Measurements from ENCODE around the gene CABP4. TPM values are rescaled to one million over a fixed set of nuclear protein-coding genes. Genes with fewer than 3 reads are reported as not detected.
A peak's percentile ranks its signal among the peaks of the same experiment; 100 is the strongest.

The CABP4 gene
- total and polyA plus RNA-seq, 10 of the 15 experiments (the other 5 are each of a cell fraction or from before 2014, with no cell fraction given), result 0.04 to 0.41 (median 0.14) TPM; not detected in 2

- Histone ChIP-seq H3K4me3 (no peak overlapping the region), H3K4me1 (ENCODE audit: control insufficient read depth, insufficient read depth, low read length) (peaks cover 45% of the 10 kb centered on the region), H3K4me2 (ENCODE audit: control insufficient read depth, insufficient read depth) (no peak overlapping the region), H3K9ac (ENCODE audit: control insufficient read depth, insufficient read depth, low read length) (no peak overlapping the region), H3K9me3 (replicated peaks; ENCODE audit: control insufficient read depth, insufficient read depth, low read length) (no peaks in the 10 kb centered on the region), H4K20me1 (ENCODE audit: control insufficient read depth, insufficient read depth) (no peaks in the 10 kb centered on the region), H2AFZ (ENCODE audit: control insufficient read depth, low read depth, low read length) (no peak overlapping the region), H3K27ac (ENCODE audit: control insufficient read depth, insufficient read depth) (no peak overlapping the region), H3K79me2 (ENCODE audit: control insufficient read depth, insufficient read depth, low read length) (peaks cover 3% of the 10 kb centered on the region), H3K27me3 (replicated peaks in 1 of 2; ENCODE audit: control insufficient read depth in 2 of 2, insufficient read depth in 2 of 2, low read length in 1 of 2) (peaks cover 0 to 4% of the 10 kb centered on the region in 2 experiments; a peak in 3 of 4 replicates), H3K36me3 (ENCODE audit: control insufficient read depth in 2 of 2, insufficient read depth in 2 of 2, low read length in 1 of 2) (no peaks in the 10 kb centered on the region)
- CTCF ChIA-PET, result interaction anchor here (2.4 kb wide), 1 partner anchor 9 kb away, joined by 12 read pairs; the partner anchor contains the start of gene PPP1CA
- in situ Hi-C loops (cut with MboI), result no loop called here
- no peak for ATAC-seq
- BruUV-seq (replicated peaks), result no TSS peak
- POLR2A ChIA-PET, result interaction anchor here (2.6 to 2.8 kb wide), 2 partner anchors 7 to 10 kb away, joined by 13 to 16 read pairs; partner anchors contain the start of genes PPP1CA and TBC1D10C
- TF ChIP-seq ELK1 (IDR thresholded peaks at IDR 0.05; ENCODE audit: low read depth, low read length), result no peak
- TF ChIP-seq POLR2AphosphoS2 (IDR thresholded peaks at IDR 0.05; ENCODE audit: low read depth, low read length), result 0 out of 2 replicates have a peak, but pooled peaks have one; percentile 53
- DNase-seq (ENCODE audit: low read depth, low spot score), result no peak
- no peak for FAIRE-seq
- intact Hi-C loops (cut with micrococcal nuclease; ENCODE audit: unreplicated experiment), result no loop called here
- 90% methylated on average over 17 of the region's 17 CpGs for WGBS (ENCODE audit: insufficient coverage, insufficient replicate concordance, low lambda C conversion rate, missing lambda C conversion rate)
- SMC1A ChIA-PET (ENCODE audit: uncharacterized antibody, unreplicated experiment), result interaction anchor here (0.8 kb wide), 1 partner anchor 10 kb away, joined by 3 read pairs; no protein-coding TSS in a partner anchor
- RAD21 ChIA-PET (ENCODE audit: unreplicated experiment), result interaction anchor here (1.6 to 3.0 kb wide), 2 partner anchors 10 to 58 kb away, joined by 5 to 12 read pairs; partner anchors contain the start of genes POLD4 and PPP1CA
Observed at GRCh38 chr11:67410984-67411784, 44.0 kb upstream of the CABP4 start.

GRCh38 chr11:67411785-67412152, 43.4 kb upstream of the CABP4 start:
- ATAC-seq, result peak; percentile 22
- Histone ChIP-seq H3K27me3 (replicated peaks in 1 of 2; ENCODE audit: control insufficient read depth in 2 of 2, insufficient read depth in 2 of 2, low read length in 1 of 2) (peaks cover 0 to 5% of the 10 kb centered on the region in 2 experiments; a peak in 3 of 4 replicates), H3K79me2 (ENCODE audit: control insufficient read depth, insufficient read depth, low read length) (peaks cover 3% of the 10 kb centered on the region), H3K27ac (ENCODE audit: control insufficient read depth, insufficient read depth) (no peak overlapping the region), H4K20me1 (ENCODE audit: control insufficient read depth, insufficient read depth) (no peaks in the 10 kb centered on the region), H3K9me3 (replicated peaks; ENCODE audit: control insufficient read depth, insufficient read depth, low read length) (no peaks in the 10 kb centered on the region), H3K36me3 (ENCODE audit: control insufficient read depth in 2 of 2, insufficient read depth in 2 of 2, low read length in 1 of 2) (no peaks in the 10 kb centered on the region), H3K4me1 (ENCODE audit: control insufficient read depth, insufficient read depth, low read length) (peaks cover 41% of the 10 kb centered on the region), H3K4me2 (ENCODE audit: control insufficient read depth, insufficient read depth) (no peak overlapping the region), H3K4me3 (no peak overlapping the region), H3K9ac (ENCODE audit: control insufficient read depth, insufficient read depth, low read length) (no peak overlapping the region), H2AFZ (ENCODE audit: control insufficient read depth, low read depth, low read length) (no peak overlapping the region)
- BruUV-seq (replicated peaks), result no TSS peak
- intact Hi-C loops (cut with micrococcal nuclease; ENCODE audit: unreplicated experiment), result no loop called here
- FAIRE-seq, result peak; percentile 38
- ChIA-PET SMC1A (ENCODE audit: uncharacterized antibody, unreplicated experiment) (interaction anchor here (0.8 to 1.0 kb wide), 2 partner anchors 9 to 11 kb away, joined by 3 read pairs; no protein-coding TSS in a partner anchor), CTCF (interaction anchor here (1.3 to 2.4 kb wide), 2 partner anchors 10 to 25 kb away, joined by 4 to 12 read pairs; partner anchors contain the start of genes PPP1CA and PTPRCAP), POLR2A (interaction anchor here (1.1 to 2.8 kb wide), 4 partner anchors 8 to 54 kb away, joined by 3 to 16 read pairs (median 8); partner anchors contain the start of genes PPP1CA and TBC1D10C), RAD21 (ENCODE audit: unreplicated experiment) (interaction anchor here (1.6 to 3.0 kb wide), 2 partner anchors 10 to 59 kb away, joined by 5 to 12 read pairs; partner anchors contain the start of genes POLD4 and PPP1CA)
- in situ Hi-C loops (cut with MboI), result no loop called here
- DNase-seq (ENCODE audit: low read depth, low spot score), result no peak
- WGBS (ENCODE audit: insufficient coverage, insufficient replicate concordance, low lambda C conversion rate, missing lambda C conversion rate), result 54% methylated on average over 7 of the region's 7 CpGs
- TF ChIP-seq RELB (IDR thresholded peaks at IDR 0.05; ENCODE audit: low read depth) (0 out of 2 replicates have a peak, but pooled peaks have one; percentile 19), SMARCA5 (IDR thresholded peaks at IDR 0.05) (0 out of 2 replicates have a peak, but pooled peaks have one; percentile 52), DPF2 (IDR thresholded peaks at IDR 0.05) (0 out of 2 replicates have a peak, but pooled peaks have one; percentile 25), ZNF592 (IDR thresholded peaks at IDR 0.05) (no peak)

Data from GM12878 (cell line).